Measurements from ENCODE around the gene SLC4A2. TPM values are rescaled to one million over a fixed set of nuclear protein-coding genes. Genes with fewer than 3 reads are reported as not detected.

The SLC4A2 gene
- total RNA-seq, 1 donor from 2014 or later, result 390 TPM

GRCh38 chr7:151107882-151108281, 48.5 kb downstream of the SLC4A2 start:
- H3K27ac ChIP-seq, result no peak overlapping the region
- no peaks in the 10 kb centered on the region for H3K4me1 ChIP-seq
- intact Hi-C loops (cut with DNase I), result no loop called here
- H3K27me3 ChIP-seq, result no peaks in the 10 kb centered on the region
- no peak overlapping the region for H3K4me3 ChIP-seq
- DNase-seq (ENCODE audit: low spot score in 2 of 2), result no peak
- no peaks in the 10 kb centered on the region for H3K9me3 ChIP-seq
- H3K36me3 ChIP-seq, result peaks cover 0 to 13% of the 10 kb centered on the region in 2 donors
- TF ChIP-seq CTCF (IDR thresholded peaks at IDR 0.05), result no peak

- peaks cover 0 to 9% of the 10 kb centered on the region in 2 donors for H3K36me3 ChIP-seq
- no peaks in the 10 kb centered on the region for H3K4me1 ChIP-seq
- H3K9me3 ChIP-seq, result no peaks in the 10 kb centered on the region
- no peak overlapping the region for H3K4me3 ChIP-seq
- intact Hi-C loops (cut with DNase I), result loop anchor here (2.0 to 5.0 kb wide), 4 partner anchors 49 to 147 kb away; partner anchors contain the start of gene ABCB8
- no peak for DNase-seq (ENCODE audit: low spot score in 2 of 2)
- H3K27ac ChIP-seq, result peak overlapping the region in 1 of 2 donors; percentile 3
- no peaks in the 10 kb centered on the region for H3K27me3 ChIP-seq
- no peak for TF ChIP-seq CTCF (IDR thresholded peaks at IDR 0.05)
These were observed 50.0 kb downstream of the SLC4A2 start for GRCh38 chr7:151109094-151110048.

- Histone ChIP-seq H3K4me3 (no peak overlapping the region), H3K27me3 (no peaks in the 10 kb centered on the region), H3K27ac (peak overlapping the region in 1 of 2 donors; percentile 3), H3K4me1 (no peaks in the 10 kb centered on the region), H3K9me3 (no peaks in the 10 kb centered on the region), H3K36me3 (peaks cover 0 to 6% of the 10 kb centered on the region in 2 donors)
- DNase-seq (ENCODE audit: low spot score in 2 of 2), result no peak
- intact Hi-C loops (cut with DNase I), result loop anchor here (2.0 to 5.0 kb wide), 4 partner anchors 50 to 148 kb away; partner anchors contain the start of gene ABCB8
- TF ChIP-seq CTCF (IDR thresholded peaks at IDR 0.05), result no peak
These were observed 51.0 kb downstream of the SLC4A2 start for GRCh38 chr7:151110236-151110940.

GRCh38 chr7:151110941-151111645, 51.7 kb downstream of the SLC4A2 start:
- peak in 1 of 2 donors; percentile 87 for DNase-seq (ENCODE audit: low spot score in 2 of 2)
- peak; percentile 69 to 91 (median 90) for TF ChIP-seq CTCF (IDR thresholded peaks at IDR 0.05)
- intact Hi-C loops (cut with DNase I), result loop anchor here (1.0 to 5.0 kb wide), 6 partner anchors 24 to 213 kb away; partner anchors contain the start of gene ABCB8
- peaks cover 0 to 6% of the 10 kb centered on the region in 2 donors for H3K36me3 ChIP-seq
- H3K4me1 ChIP-seq, result peaks cover 0 to 2% of the 10 kb centered on the region in 2 donors
- H3K9me3 ChIP-seq, result no peaks in the 10 kb centered on the region
- H3K4me3 ChIP-seq, result no peak overlapping the region
- H3K27me3 ChIP-seq, result no peaks in the 10 kb centered on the region
- no peak overlapping the region for H3K27ac ChIP-seq

Measured in ascending aorta (tissue), 2 donors.